GM23338 (cell line): Measurements from ENCODE around the gene HHATL. TPM values are rescaled to one million over a fixed set of nuclear protein-coding genes. Genes with fewer than 3 reads are reported as not detected.
A peak's percentile ranks its signal among the peaks of the same experiment; 100 is the strongest.

Source experiments
- ATAC-seq: fragments of 200-7000 bp; cut with Tn5 transposase; 3 replicates; pipeline ENCODE4 v1.9.1; 2020
- DNase-seq: peaks from one replicate; pipeline ENCODE4 v3.0.0-alpha.2; 2015; ENCODE audit warnings: low spot score
- H2AFZ ChIP-seq: fragments of 200-600 bp; sonication (generic); 2 replicates; pipeline ENCODE4 v1.8.0; 2016; ENCODE audit warnings: antibody characterized with exemption, mild to moderate bottlenecking, moderate library complexity
- H3F3A ChIP-seq: fragments of 200-600 bp; sonication (generic); replicated peaks from 2 replicates; pipeline ENCODE4 v1.8.0; 2017; ENCODE audit warnings: antibody characterized with exemption, mixed run types, low read depth
- H3K27ac ChIP-seq: fragments of 200-600 bp; sonication (generic); 2 replicates; pipeline ENCODE4 v1.6.1; 2016; ENCODE audit warnings: low read depth
- H3K27me3 ChIP-seq: fragments of 200-600 bp; sonication (generic); 2 replicates; pipeline ENCODE4 v1.8.0; 2016; ENCODE audit warnings: mild to moderate bottlenecking, mixed run types, moderate library complexity; ENCODE audit not compliant: insufficient read depth
- H3K36me3 ChIP-seq: fragments of 200-600 bp; sonication (generic); 2 replicates; pipeline ENCODE4 v1.8.0; 2016; ENCODE audit warnings: mild to moderate bottlenecking; ENCODE audit not compliant: insufficient read depth
- H3K4me1 ChIP-seq: fragments of 200-600 bp; sonication (generic); 2 replicates; pipeline ENCODE4 v1.8.0; 2016; ENCODE audit warnings: mild to moderate bottlenecking, moderate library complexity; ENCODE audit not compliant: insufficient read depth
- H3K4me2 ChIP-seq: fragments of 200-600 bp; sonication (generic); 2 replicates; pipeline ENCODE4 v1.7.1; 2017; ENCODE audit warnings: mixed run types
- H3K4me3 ChIP-seq: fragments of 200-600 bp; sonication (generic); 2 replicates; pipeline ENCODE4 v1.6.1; 2016; ENCODE audit warnings: mixed run types
- H3K79me2 ChIP-seq: fragments of 200-600 bp; sonication (generic); replicated peaks from 2 replicates; pipeline ENCODE4 v1.8.0; 2017; ENCODE audit warnings: mild to moderate bottlenecking; ENCODE audit not compliant: insufficient read depth
- H3K9me2 ChIP-seq: fragments of 200-600 bp; sonication (generic); 2 replicates; pipeline ENCODE4 v1.8.0; 2017; ENCODE audit not compliant: insufficient read depth
- H4K20me1 ChIP-seq: fragments of 200-600 bp; sonication (generic); replicated peaks from 2 replicates; pipeline ENCODE4 v1.8.0; 2017; ENCODE audit warnings: mild to moderate bottlenecking; ENCODE audit not compliant: insufficient read depth
- H3K27ac Mint-ChIP-seq: 2 replicates; pipeline ENCODE4 v1.8.0; 2020; ENCODE audit warnings: inconsistent platforms, mild to moderate bottlenecking, moderate library complexity, mixed read lengths
- H3K27me3 Mint-ChIP-seq: 3 replicates; pipeline ENCODE4 v1.8.0; 2022; ENCODE audit warnings: low read depth, mild to moderate bottlenecking, moderate library complexity, mixed read lengths, inconsistent platforms; ENCODE audit not compliant: insufficient read depth, poor library complexity
- H3K36me3 Mint-ChIP-seq: 3 replicates; pipeline ENCODE4 v1.8.0; 2021; ENCODE audit warnings: low read depth, mild to moderate bottlenecking, inconsistent platforms, moderate library complexity, mixed read lengths
- H3K4me1 Mint-ChIP-seq: 3 replicates; pipeline ENCODE4 v1.8.0; 2020; ENCODE audit warnings: mild to moderate bottlenecking, inconsistent platforms, mixed read lengths
- H3K4me3 Mint-ChIP-seq: 3 replicates; pipeline ENCODE4 v1.8.0; 2021; ENCODE audit warnings: moderate library complexity, mild to moderate bottlenecking, inconsistent platforms, mixed read lengths
- H3K9me3 Mint-ChIP-seq: 3 replicates; pipeline ENCODE4 v1.8.0; 2020; ENCODE audit warnings: moderate library complexity, mild to moderate bottlenecking, inconsistent platforms, mixed read lengths
- CREB1 ChIP-seq: fragments of 250-450 bp; sonication (Bioruptor Pico); IDR thresholded peaks from 2 replicates; pipeline ENCODE4 v1.5.0; 2020; ENCODE audit warnings: low read depth, mild to moderate bottlenecking, moderate library complexity
- EZH2 ChIP-seq: fragments of 200-600 bp; sonication (generic); IDR thresholded peaks from one replicate; pipeline ENCODE4 v1.8.0; 2017; ENCODE audit warnings: antibody characterized with exemption, mild to moderate bottlenecking, low read depth; ENCODE audit not compliant: unreplicated experiment
- EZH2phosphoT487 ChIP-seq: fragments of 200-600 bp; sonication (generic); IDR thresholded peaks from one replicate; pipeline ENCODE4 v1.8.1; 2018; ENCODE audit warnings: antibody characterized with exemption; ENCODE audit not compliant: unreplicated experiment
- JUNB ChIP-seq: IDR thresholded peaks from one replicate; pipeline ENCODE4 v1.6.1; 2016; ENCODE audit warnings: antibody characterized with exemption; ENCODE audit not compliant: unreplicated experiment
- NANOG ChIP-seq: IDR thresholded peaks from 2 replicates; pipeline ENCODE4 v1.6.1; 2016; ENCODE audit warnings: antibody characterized with exemption, borderline replicate concordance
- POLR2AphosphoS5 ChIP-seq: IDR thresholded peaks from 2 replicates; pipeline ENCODE4 v1.6.1; 2016; ENCODE audit warnings: antibody characterized with exemption, low read depth
- STAT1 ChIP-seq: IDR thresholded peaks from one replicate; pipeline ENCODE4 v1.6.1; 2016; ENCODE audit warnings: antibody characterized with exemption; ENCODE audit not compliant: unreplicated experiment
- ZNF114 ChIP-seq: fragments of 250-450 bp; sonication (Bioruptor Pico); IDR thresholded peaks from 2 replicates; pipeline ENCODE4 v1.5.0; 2020; ENCODE audit warnings: mild to moderate bottlenecking, moderate library complexity
- ZNF331 ChIP-seq: fragments of 250-450 bp; sonication (Bioruptor Pico); IDR thresholded peaks from 2 replicates; pipeline ENCODE4 v1.5.0; 2020; ENCODE audit warnings: low read depth, mild to moderate bottlenecking, moderate library complexity
- polyA plus RNA-seq: library from polyadenylated mRNA; unstranded; fragments of >200 nt; fragmentation: Nextera tagmentation; extraction: Ambion mirVana; gene quantifications from 2 replicates; pipeline ENCODE4 v1.2.1, GENCODE V29; 2016
- total RNA-seq: library from RNA; depleted of rRNA; stranded (reverse); fragments of >200 nt; shearing (Covaris generic); gene quantifications from 2 replicates; pipeline ENCODE4 v1.2.3, GENCODE V29; 2014
- TF ChIP-seq, protein P1 (sequence below): fragments of 250-450 bp; sonication (Bioruptor Pico); IDR thresholded peaks from 2 replicates; pipeline ENCODE4 v1.5.0; 2020; ENCODE audit warnings: mild to moderate bottlenecking, moderate library complexity
- TF ChIP-seq, protein P2 (sequence below): IDR thresholded peaks from one replicate; pipeline ENCODE4 v1.6.1; 2018; ENCODE audit warnings: antibody characterized with exemption; ENCODE audit not compliant: unreplicated experiment
- TF ChIP-seq, protein P3 (sequence below): IDR thresholded peaks from 2 replicates; pipeline ENCODE4 v1.6.1; 2016; ENCODE audit warnings: antibody characterized with exemption
- TF ChIP-seq, protein P4 (sequence below), 2 experiments: fragments of 200-600 bp in 1 of 2; sonication (generic) in 1 of 2; conservative IDR thresholded peaks; 2 replicates each; pipeline versions ENCODE4 v1.5.1 to v1.6.1; 2016 to 2017; ENCODE audit warnings: antibody characterized with exemption in 2 of 2, low read depth in 2 of 2, mild to moderate bottlenecking in 2 of 2, moderate library complexity in 1 of 2

HHATL gene
- total and polyA plus RNA-seq, 2 experiments from 2014 or later: not detected

DNA sequence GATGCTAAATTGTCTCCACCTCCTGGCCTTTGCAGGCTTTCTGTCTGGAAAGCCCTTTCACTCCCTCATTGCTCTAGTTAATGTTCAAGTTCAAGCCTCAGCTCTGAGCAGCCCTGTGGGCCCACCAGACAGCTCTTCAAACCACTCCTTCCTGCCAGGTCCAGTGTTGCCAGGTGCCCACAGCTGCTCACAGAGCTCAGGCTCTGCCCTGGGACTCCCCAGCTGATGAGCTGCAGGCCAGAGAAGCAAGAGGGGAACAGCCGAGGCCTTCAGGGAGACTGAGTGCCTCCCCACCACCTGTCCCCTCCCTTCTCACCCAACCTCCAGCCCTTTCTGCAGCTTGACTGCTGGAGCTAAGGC, 50.4 kb downstream of the HHATL start:
- Histone ChIP-seq H2AFZ (no peak overlapping the region), H3K4me2 (peak overlapping the region; percentile 90; the same call in 1 of the 2 replicates), H3K4me3 (peak overlapping the region; percentile 76; the same call in 1 of the 2 replicates), H3F3A (no peaks in the 10 kb centered on the region), H3K79me2 (no peaks in the 10 kb centered on the region), H3K27me3 (no peaks in the 10 kb centered on the region), H4K20me1 (no peaks in the 10 kb centered on the region; the same call in 1 of the 2 replicates), H3K36me3 (no peaks in the 10 kb centered on the region), H3K9me2 (no peaks in the 10 kb centered on the region), H3K4me1 (peaks cover 26% of the 10 kb centered on the region), H3K27ac (0 out of 2 replicates have a peak overlapping the region, but pooled peaks have one; percentile 39)
- H3K9me3 Mint-ChIP-seq: no peaks in the 10 kb centered on the region; the same call in 2 of the 3 replicates
- TF ChIP-seq, protein P1, sequence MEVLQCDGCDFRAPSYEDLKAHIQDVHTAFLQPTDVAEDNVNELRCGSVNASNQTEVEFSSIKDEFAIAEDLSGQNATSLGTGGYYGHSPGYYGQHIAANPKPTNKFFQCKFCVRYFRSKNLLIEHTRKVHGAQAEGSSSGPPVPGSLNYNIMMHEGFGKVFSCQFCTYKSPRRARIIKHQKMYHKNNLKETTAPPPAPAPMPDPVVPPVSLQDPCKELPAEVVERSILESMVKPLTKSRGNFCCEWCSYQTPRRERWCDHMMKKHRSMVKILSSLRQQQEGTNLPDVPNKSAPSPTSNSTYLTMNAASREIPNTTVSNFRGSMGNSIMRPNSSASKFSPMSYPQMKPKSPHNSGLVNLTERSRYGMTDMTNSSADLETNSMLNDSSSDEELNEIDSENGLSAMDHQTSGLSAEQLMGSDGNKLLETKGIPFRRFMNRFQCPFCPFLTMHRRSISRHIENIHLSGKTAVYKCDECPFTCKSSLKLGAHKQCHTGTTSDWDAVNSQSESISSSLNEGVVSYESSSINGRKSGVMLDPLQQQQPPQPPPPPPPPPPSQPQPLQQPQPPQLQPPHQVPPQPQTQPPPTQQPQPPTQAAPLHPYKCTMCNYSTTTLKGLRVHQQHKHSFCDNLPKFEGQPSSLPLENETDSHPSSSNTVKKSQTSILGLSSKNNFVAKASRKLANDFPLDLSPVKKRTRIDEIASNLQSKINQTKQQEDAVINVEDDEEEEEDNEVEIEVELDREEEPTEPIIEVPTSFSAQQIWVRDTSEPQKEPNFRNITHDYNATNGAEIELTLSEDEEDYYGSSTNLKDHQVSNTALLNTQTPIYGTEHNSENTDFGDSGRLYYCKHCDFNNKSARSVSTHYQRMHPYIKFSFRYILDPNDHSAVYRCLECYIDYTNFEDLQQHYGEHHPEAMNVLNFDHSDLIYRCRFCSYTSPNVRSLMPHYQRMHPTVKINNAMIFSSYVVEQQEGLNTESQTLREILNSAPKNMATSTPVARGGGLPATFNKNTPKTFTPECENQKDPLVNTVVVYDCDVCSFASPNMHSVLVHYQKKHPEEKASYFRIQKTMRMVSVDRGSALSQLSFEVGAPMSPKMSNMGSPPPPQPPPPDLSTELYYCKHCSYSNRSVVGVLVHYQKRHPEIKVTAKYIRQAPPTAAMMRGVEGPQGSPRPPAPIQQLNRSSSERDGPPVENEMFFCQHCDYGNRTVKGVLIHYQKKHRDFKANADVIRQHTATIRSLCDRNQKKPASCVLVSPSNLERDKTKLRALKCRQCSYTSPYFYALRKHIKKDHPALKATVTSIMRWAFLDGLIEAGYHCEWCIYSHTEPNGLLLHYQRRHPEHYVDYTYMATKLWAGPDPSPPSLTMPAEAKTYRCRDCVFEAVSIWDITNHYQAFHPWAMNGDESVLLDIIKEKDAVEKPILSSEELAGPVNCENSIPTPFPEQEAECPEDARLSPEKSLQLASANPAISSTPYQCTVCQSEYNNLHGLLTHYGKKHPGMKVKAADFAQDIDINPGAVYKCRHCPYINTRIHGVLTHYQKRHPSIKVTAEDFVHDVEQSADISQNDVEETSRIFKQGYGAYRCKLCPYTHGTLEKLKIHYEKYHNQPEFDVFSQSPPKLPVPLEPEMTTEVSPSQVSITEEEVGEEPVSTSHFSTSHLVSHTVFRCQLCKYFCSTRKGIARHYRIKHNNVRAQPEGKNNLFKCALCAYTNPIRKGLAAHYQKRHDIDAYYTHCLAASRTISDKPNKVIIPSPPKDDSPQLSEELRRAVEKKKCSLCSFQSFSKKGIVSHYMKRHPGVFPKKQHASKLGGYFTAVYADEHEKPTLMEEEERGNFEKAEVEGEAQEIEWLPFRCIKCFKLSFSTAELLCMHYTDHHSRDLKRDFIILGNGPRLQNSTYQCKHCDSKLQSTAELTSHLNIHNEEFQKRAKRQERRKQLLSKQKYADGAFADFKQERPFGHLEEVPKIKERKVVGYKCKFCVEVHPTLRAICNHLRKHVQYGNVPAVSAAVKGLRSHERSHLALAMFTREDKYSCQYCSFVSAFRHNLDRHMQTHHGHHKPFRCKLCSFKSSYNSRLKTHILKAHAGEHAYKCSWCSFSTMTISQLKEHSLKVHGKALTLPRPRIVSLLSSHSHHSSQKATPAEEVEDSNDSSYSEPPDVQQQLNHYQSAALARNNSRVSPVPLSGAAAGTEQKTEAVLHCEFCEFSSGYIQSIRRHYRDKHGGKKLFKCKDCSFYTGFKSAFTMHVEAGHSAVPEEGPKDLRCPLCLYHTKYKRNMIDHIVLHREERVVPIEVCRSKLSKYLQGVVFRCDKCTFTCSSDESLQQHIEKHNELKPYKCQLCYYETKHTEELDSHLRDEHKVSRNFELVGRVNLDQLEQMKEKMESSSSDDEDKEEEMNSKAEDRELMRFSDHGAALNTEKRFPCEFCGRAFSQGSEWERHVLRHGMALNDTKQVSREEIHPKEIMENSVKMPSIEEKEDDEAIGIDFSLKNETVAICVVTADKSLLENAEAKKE (CRISPR knock-in tag): no peak
- TF ChIP-seq, protein P2, sequence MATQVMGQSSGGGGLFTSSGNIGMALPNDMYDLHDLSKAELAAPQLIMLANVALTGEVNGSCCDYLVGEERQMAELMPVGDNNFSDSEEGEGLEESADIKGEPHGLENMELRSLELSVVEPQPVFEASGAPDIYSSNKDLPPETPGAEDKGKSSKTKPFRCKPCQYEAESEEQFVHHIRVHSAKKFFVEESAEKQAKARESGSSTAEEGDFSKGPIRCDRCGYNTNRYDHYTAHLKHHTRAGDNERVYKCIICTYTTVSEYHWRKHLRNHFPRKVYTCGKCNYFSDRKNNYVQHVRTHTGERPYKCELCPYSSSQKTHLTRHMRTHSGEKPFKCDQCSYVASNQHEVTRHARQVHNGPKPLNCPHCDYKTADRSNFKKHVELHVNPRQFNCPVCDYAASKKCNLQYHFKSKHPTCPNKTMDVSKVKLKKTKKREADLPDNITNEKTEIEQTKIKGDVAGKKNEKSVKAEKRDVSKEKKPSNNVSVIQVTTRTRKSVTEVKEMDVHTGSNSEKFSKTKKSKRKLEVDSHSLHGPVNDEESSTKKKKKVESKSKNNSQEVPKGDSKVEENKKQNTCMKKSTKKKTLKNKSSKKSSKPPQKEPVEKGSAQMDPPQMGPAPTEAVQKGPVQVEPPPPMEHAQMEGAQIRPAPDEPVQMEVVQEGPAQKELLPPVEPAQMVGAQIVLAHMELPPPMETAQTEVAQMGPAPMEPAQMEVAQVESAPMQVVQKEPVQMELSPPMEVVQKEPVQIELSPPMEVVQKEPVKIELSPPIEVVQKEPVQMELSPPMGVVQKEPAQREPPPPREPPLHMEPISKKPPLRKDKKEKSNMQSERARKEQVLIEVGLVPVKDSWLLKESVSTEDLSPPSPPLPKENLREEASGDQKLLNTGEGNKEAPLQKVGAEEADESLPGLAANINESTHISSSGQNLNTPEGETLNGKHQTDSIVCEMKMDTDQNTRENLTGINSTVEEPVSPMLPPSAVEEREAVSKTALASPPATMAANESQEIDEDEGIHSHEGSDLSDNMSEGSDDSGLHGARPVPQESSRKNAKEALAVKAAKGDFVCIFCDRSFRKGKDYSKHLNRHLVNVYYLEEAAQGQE: no peak
- TF ChIP-seq STAT1: no peak
- no peak for TF ChIP-seq JUNB
- no peak for TF ChIP-seq ZNF114 (CRISPR knock-in tag)
- no peak for TF ChIP-seq NANOG
- TF ChIP-seq, protein P3, sequence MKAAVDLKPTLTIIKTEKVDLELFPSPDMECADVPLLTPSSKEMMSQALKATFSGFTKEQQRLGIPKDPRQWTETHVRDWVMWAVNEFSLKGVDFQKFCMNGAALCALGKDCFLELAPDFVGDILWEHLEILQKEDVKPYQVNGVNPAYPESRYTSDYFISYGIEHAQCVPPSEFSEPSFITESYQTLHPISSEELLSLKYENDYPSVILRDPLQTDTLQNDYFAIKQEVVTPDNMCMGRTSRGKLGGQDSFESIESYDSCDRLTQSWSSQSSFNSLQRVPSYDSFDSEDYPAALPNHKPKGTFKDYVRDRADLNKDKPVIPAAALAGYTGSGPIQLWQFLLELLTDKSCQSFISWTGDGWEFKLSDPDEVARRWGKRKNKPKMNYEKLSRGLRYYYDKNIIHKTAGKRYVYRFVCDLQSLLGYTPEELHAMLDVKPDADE: no peak
- no peak for TF ChIP-seq CREB1 (CRISPR knock-in tag)
- no peak for TF ChIP-seq EZH2phosphoT487
- TF ChIP-seq, protein P4, sequence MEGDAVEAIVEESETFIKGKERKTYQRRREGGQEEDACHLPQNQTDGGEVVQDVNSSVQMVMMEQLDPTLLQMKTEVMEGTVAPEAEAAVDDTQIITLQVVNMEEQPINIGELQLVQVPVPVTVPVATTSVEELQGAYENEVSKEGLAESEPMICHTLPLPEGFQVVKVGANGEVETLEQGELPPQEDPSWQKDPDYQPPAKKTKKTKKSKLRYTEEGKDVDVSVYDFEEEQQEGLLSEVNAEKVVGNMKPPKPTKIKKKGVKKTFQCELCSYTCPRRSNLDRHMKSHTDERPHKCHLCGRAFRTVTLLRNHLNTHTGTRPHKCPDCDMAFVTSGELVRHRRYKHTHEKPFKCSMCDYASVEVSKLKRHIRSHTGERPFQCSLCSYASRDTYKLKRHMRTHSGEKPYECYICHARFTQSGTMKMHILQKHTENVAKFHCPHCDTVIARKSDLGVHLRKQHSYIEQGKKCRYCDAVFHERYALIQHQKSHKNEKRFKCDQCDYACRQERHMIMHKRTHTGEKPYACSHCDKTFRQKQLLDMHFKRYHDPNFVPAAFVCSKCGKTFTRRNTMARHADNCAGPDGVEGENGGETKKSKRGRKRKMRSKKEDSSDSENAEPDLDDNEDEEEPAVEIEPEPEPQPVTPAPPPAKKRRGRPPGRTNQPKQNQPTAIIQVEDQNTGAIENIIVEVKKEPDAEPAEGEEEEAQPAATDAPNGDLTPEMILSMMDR (conservative IDR thresholded peaks at IDR 0.05; ENCODE audit: low read depth in 2 of 2): no peak
- TF ChIP-seq ZNF331 (CRISPR knock-in tag): no peak
- no peak for TF ChIP-seq POLR2AphosphoS5
- no peak for TF ChIP-seq EZH2
- no peak for DNase-seq
- peaks cover 19% of the 10 kb centered on the region for H3K36me3 Mint-ChIP-seq
- no peak for ATAC-seq
- H3K4me3 Mint-ChIP-seq: peak overlapping the region; percentile 7; the same call in 1 of the 3 replicates
- peaks cover 13% of the 10 kb centered on the region for H3K27me3 Mint-ChIP-seq
- peaks cover 52% of the 10 kb centered on the region for H3K4me1 Mint-ChIP-seq
- H3K27ac Mint-ChIP-seq: peak overlapping the region; percentile 36
